ENCODE results near the gene TIMELESS. TPM values are rescaled to one million over a fixed set of nuclear protein-coding genes. Genes with fewer than 3 reads are reported as not detected.
"Not testable (repeated sequence)": the region's sequence is repeated elsewhere in the genome, so short reads cannot be mapped to it uniquely, and the experiment has no call there.

Gene TIMELESS
- total RNA-seq, 2 experiments from 2014 or later, result 64.1 to 65.8 TPM

- no peaks in the 10 kb centered on the region for H3K9me3 Mint-ChIP-seq (ENCODE audit: low read depth)
- H3K36me3 Mint-ChIP-seq, result no peaks in the 10 kb centered on the region
- no peak within 1 kb of the TSS for H3K27ac Mint-ChIP-seq
Observed at GRCh38 chr12:56454557-56454956, 5.3 kb upstream of the TIMELESS start, which contains the start of gene MIP. TSS of gene MIP (minus strand) at chr12:56454657. CDS start at chr12:56454613, 44 bp downstream.

GRCh38 chr12:56451147-56451546, 1.9 kb upstream of the TIMELESS start:
- ATAC-seq (no peak), DNase-seq (no peak)
- no peak overlapping the region for H3K27ac Mint-ChIP-seq
- H3K27me3 Mint-ChIP-seq, result no peaks in the 10 kb centered on the region
- CTCF ChIA-PET, result interaction anchor here (4.1 kb wide), 1 partner anchor 13 kb away, joined by 36 read pairs; no protein-coding TSS in a partner anchor
- no peaks in the 10 kb centered on the region for H3K9me3 Mint-ChIP-seq (ENCODE audit: low read depth)
- H3K36me3 Mint-ChIP-seq, result peaks cover 10% of the 10 kb centered on the region
- H3K4me1 Mint-ChIP-seq, result peaks cover 21% of the 10 kb centered on the region
- no peak overlapping the region for H3K4me3 Mint-ChIP-seq

More at GRCh38 chr12:56454557-56454956, 5.3 kb upstream of the TIMELESS start, which contains the start of gene MIP:
- H3K4me1 Mint-ChIP-seq, result peaks cover 7% of the 10 kb centered on the region
- ATAC-seq (no peak), DNase-seq (no peak)
- no peak within 1 kb of the TSS for H3K4me3 Mint-ChIP-seq
- CTCF ChIA-PET, result interaction anchor here (0.9 kb wide), 1 partner anchor 10 kb away, joined by 3 read pairs; no protein-coding TSS in a partner anchor
- H3K27me3 Mint-ChIP-seq, result no peaks in the 10 kb centered on the region

DNA sequence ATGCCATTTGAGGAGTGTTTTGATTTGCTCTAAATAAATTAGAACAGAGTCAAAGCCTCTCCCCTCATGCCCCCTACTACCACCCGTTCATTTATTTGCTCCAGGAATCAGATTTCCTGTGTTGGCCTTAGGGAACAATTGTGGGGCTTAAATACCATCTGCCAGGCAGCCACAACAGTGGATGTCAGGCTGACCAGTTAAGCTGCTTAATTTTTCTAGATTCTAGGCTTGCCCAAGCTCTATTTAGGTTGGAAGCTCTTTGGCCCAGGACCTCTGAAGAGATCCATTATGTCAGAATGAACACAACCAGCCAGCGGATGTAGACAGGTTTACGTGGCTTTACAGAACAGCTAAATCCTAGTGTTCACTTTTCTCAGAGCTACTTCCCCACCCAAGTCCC, 1.0 kb upstream of the TIMELESS start:
- H3K27me3 Mint-ChIP-seq, result no peaks in the 10 kb centered on the region
- H3K4me3 Mint-ChIP-seq, result no peak overlapping the region
- H3K27ac Mint-ChIP-seq, result no peak overlapping the region
- ATAC-seq, result no peak
- H3K36me3 Mint-ChIP-seq, result peaks cover 14% of the 10 kb centered on the region
- peaks cover 25% of the 10 kb centered on the region for H3K4me1 Mint-ChIP-seq
- H3K9me3 Mint-ChIP-seq (ENCODE audit: low read depth), result no peaks in the 10 kb centered on the region
- no peak for DNase-seq
- CTCF ChIA-PET, result interaction anchor here (1.5 to 4.1 kb wide), 3 partner anchors 13 to 192 kb away, joined by 4 to 36 read pairs (median 4); partner anchors contain the start of gene ANKRD52

GRCh38 chr12:56449622-56449984, 377 bp upstream of the TIMELESS start:
- Mint-ChIP-seq H3K4me1 (peaks cover 28% of the 10 kb centered on the region), H3K36me3 (peaks cover 18% of the 10 kb centered on the region), H3K27ac (peak overlapping the region; percentile 82), H3K9me3 (ENCODE audit: low read depth) (no peaks in the 10 kb centered on the region), H3K4me3 (peak overlapping the region; percentile 87), H3K27me3 (no peaks in the 10 kb centered on the region)
- ATAC-seq (no peak), DNase-seq (no peak)
- CTCF ChIA-PET, result interaction anchor here (0.6 to 4.1 kb wide), 11 partner anchors 12 to 260 kb away, joined by 3 to 36 read pairs (median 4); partner anchors contain the start of genes ANKRD52, SMARCC2, SPRYD4 and STAT2

DNA sequence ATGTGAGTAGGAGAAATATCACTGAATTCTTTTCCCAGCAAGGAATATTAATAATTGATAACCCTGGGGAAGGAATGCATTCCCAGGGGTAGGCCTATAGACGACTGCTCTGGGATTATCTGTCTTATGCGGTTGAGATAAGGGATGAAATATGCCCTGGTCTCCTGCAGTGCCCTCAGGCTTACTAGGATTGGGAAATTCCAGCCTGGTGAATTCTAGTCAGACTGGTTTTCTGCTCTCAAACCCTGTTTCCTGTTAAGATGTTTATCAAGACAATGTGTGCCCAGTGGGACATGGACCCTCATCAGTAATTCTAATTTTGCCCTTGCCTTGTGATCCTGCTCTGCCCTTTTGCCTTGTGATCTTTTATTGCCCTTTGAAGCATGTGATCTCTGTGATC, 6.0 kb downstream of the TIMELESS start:
- H3K4me3 Mint-ChIP-seq; CTCF ChIA-PET; ATAC-seq; H3K27ac Mint-ChIP-seq; DNase-seq; H3K9me3 Mint-ChIP-seq (ENCODE audit: low read depth); H3K27me3 Mint-ChIP-seq: not testable (repeated sequence)
- Mint-ChIP-seq H3K4me1 (peaks cover 32% of the 10 kb centered on the region), H3K36me3 (peaks cover 48% of the 10 kb centered on the region)

DNA sequence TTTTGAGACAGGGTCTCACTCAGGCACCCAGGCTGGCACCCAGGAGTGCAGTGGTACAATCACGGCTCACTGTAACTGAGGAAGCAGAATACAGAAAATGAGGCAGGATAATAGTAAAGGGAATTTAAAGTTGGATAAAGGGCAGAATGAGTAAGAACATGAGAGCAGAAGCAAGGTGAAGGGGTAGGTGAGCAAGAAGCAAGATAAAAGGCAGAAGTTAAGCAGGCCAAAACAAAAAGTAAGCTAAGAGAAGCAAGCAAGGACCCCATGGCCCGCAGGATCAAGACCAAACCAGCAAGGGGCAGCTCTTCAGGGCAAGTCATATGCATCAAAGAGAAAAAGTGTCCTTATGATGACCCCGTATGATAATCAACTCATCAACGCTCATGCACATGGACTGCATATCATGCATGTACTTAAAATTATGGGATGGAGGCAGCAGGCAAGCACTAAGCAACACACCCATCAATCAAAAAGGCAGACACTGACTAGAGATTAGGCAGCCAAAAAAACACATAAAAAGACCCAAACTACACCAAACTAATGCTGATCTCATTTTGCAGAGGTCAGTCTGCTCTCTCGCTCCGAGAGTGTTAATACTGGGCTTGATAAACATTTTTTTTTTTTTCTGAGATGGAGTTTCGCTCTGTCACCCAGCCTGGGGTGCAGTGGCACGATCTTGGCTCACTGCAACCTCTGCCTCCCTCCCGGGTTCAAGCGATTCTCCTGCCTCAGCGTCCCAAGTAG, 11.6 kb downstream of the TIMELESS start:
- Mint-ChIP-seq H3K27ac (no peak overlapping the region), H3K9me3 (ENCODE audit: low read depth) (no peaks in the 10 kb centered on the region), H3K4me3 (no peak overlapping the region), H3K27me3 (no peaks in the 10 kb centered on the region), H3K36me3 (peaks cover 34% of the 10 kb centered on the region), H3K4me1 (peaks cover 6% of the 10 kb centered on the region)
- no peak for DNase-seq
- ATAC-seq, result no peak
- CTCF ChIA-PET, result no interaction called here

- CTCF ChIA-PET, result no interaction called here
- Mint-ChIP-seq H3K27ac (no peak overlapping the region), H3K4me1 (peaks cover 2% of the 10 kb centered on the region), H3K4me3 (no peak overlapping the region), H3K27me3 (no peaks in the 10 kb centered on the region), H3K9me3 (ENCODE audit: low read depth) (no peaks in the 10 kb centered on the region), H3K36me3 (peaks cover 29% of the 10 kb centered on the region)
- ATAC-seq, result no peak
- DNase-seq, result no peak
Observed at GRCh38 chr12:56434828-56435227, 14.4 kb downstream of the TIMELESS start.

DNA sequence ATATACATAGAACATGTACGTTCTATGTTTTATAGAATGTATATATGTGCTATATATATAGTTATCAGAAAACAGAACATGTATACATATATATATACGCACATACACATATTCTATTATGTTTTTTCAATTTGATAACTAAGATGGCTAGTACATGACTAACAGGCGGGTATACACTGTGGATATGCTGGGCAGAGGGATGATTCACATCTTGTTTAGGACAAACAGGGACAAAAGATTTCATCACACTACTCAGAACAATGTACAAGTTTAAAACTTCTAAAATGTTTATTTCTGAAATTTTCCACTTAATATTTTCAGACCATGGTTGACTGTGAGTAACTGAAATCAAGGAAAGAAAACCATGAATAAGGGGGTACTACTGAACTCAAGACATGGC, 17.4 kb downstream of the TIMELESS start:
- Mint-ChIP-seq H3K36me3 (peaks cover 40% of the 10 kb centered on the region), H3K4me3 (no peak overlapping the region), H3K27ac (no peak overlapping the region), H3K9me3 (ENCODE audit: low read depth) (no peaks in the 10 kb centered on the region), H3K27me3 (no peaks in the 10 kb centered on the region), H3K4me1 (no peaks in the 10 kb centered on the region)
- CTCF ChIA-PET, result no interaction called here
- no peak for DNase-seq
- ATAC-seq, result no peak

- Mint-ChIP-seq H3K4me1 (no peaks in the 10 kb centered on the region), H3K9me3 (ENCODE audit: low read depth) (no peaks in the 10 kb centered on the region), H3K4me3 (no peak overlapping the region), H3K27ac (no peak overlapping the region), H3K27me3 (no peaks in the 10 kb centered on the region), H3K36me3 (peaks cover 40% of the 10 kb centered on the region)
- CTCF ChIA-PET, result no interaction called here
- no peak for ATAC-seq
- DNase-seq, result no peak
Observed at GRCh38 chr12:56431288-56431687, 17.9 kb downstream of the TIMELESS start.

DNA sequence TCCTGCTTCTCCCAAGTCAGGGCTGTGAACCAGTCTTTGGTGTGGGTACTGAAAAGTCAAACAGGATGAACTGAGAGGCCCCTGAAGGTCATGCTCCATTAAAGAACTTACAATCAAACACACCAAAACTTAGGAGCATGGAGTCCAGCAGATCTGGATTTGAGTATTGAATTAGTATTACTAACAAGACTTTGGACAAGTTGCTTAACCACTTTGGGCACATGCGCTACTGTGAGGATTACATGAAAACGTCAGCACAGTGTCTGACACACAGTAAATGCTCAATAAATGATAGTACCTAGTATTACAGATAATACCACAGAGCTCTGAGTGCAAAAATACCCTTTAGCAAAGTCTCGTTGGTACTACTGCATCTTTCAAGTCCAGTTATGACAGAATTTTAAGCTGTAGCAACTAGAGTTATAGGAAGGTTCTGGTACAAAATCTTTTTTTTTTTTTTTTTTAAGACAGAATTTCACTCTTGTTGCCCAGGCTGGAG, 23.2 kb downstream of the TIMELESS start:
- H3K36me3 Mint-ChIP-seq, result peaks cover 44% of the 10 kb centered on the region

GRCh38 chr12:56425193-56425592, 24.0 kb downstream of the TIMELESS start:
- peaks cover 46% of the 10 kb centered on the region for H3K36me3 Mint-ChIP-seq
- CTCF ChIA-PET, result interaction anchor here (0.9 to 1.4 kb wide), 2 partner anchors 11 to 39 kb away, joined by 3 read pairs; no protein-coding TSS in a partner anchor
- H3K27ac Mint-ChIP-seq, result no peak overlapping the region
- H3K27me3 Mint-ChIP-seq, result no peaks in the 10 kb centered on the region
- DNase-seq (no peak), ATAC-seq (no peak)
- peaks cover 2% of the 10 kb centered on the region for H3K4me1 Mint-ChIP-seq
- no peaks in the 10 kb centered on the region for H3K9me3 Mint-ChIP-seq (ENCODE audit: low read depth)
- H3K4me3 Mint-ChIP-seq, result no peak overlapping the region

More for the DNA sequence above, 23.2 kb downstream of the TIMELESS start:
- Mint-ChIP-seq H3K27me3 (no peaks in the 10 kb centered on the region), H3K9me3 (ENCODE audit: low read depth) (no peaks in the 10 kb centered on the region), H3K4me3 (no peak overlapping the region), H3K27ac (no peak overlapping the region), H3K4me1 (peaks cover 2% of the 10 kb centered on the region)
- CTCF ChIA-PET, result interaction anchor here (0.7 to 1.4 kb wide), 3 partner anchors 10 to 77 kb away, joined by 3 read pairs; no protein-coding TSS in a partner anchor
- no peak for ATAC-seq
- no peak for DNase-seq

DNA sequence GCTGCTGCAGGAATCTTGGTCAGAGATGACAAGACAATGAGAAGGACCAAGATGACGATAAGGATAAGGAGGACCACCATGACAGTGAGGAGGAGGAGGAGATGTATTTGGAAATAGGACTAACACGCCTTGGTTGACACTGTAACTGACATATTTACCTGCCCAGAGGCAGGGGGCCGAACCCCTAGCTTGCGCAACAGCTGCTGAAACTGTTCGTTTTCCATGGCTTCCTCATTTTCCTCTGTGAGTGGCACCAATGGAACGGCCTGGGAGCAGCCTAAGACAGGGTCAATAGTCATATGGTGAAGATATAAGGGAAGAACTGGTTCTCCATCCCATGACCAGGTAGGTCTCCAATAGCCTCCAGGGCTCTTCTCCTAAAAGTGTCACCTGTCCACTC, 28.8 kb downstream of the TIMELESS start:
- DNase-seq (no peak), ATAC-seq (no peak)
- H3K9me3 Mint-ChIP-seq (ENCODE audit: low read depth), result no peaks in the 10 kb centered on the region
- H3K27me3 Mint-ChIP-seq, result no peaks in the 10 kb centered on the region
- peaks cover 48% of the 10 kb centered on the region for H3K36me3 Mint-ChIP-seq
- H3K27ac Mint-ChIP-seq, result no peak overlapping the region
- peaks cover 2% of the 10 kb centered on the region for H3K4me1 Mint-ChIP-seq
- CTCF ChIA-PET, result no interaction called here
- H3K4me3 Mint-ChIP-seq, result no peak overlapping the region

GRCh38 chr12:56417739-56418138, 31.5 kb downstream of the TIMELESS start:
- H3K27ac Mint-ChIP-seq, result no peak overlapping the region
- no peak overlapping the region for H3K4me3 Mint-ChIP-seq
- no peak for DNase-seq
- H3K9me3 Mint-ChIP-seq (ENCODE audit: low read depth), result no peaks in the 10 kb centered on the region
- peaks cover 42% of the 10 kb centered on the region for H3K36me3 Mint-ChIP-seq
- CTCF ChIA-PET, result interaction anchor here (1.5 kb wide), 1 partner anchor 47 kb away, joined by 4 read pairs; no protein-coding TSS in a partner anchor
- H3K4me1 Mint-ChIP-seq, result no peaks in the 10 kb centered on the region
- no peak for ATAC-seq
- no peaks in the 10 kb centered on the region for H3K27me3 Mint-ChIP-seq

DNA sequence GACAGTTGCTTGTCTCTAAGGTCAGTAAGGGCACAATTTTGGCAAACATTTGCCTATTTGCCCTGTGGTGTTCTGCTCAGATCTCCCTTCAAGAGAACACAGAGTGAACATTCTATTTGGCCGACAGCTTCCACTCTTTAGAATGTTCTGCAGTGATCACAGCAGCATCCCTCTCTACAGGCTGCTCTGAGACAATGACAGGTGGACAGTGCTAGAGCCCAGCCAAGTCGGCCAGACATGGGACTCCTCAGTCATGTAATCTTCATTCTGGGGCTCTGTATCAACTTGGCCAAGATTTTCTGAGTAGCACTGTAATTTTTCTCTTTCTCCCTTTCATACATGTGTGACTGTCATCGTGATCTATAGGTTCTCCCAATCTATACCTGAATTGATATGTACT, 34.8 kb downstream of the TIMELESS start:
- CTCF ChIA-PET, result interaction anchor here (0.7 kb wide), 1 partner anchor 267 kb away, joined by 3 read pairs; no protein-coding TSS in a partner anchor
- ATAC-seq, result no peak

More for the DNA sequence above, 34.8 kb downstream of the TIMELESS start:
- H3K36me3 Mint-ChIP-seq, result peaks cover 21% of the 10 kb centered on the region
- no peaks in the 10 kb centered on the region for H3K27me3 Mint-ChIP-seq
- H3K4me3 Mint-ChIP-seq, result no peak overlapping the region
- no peaks in the 10 kb centered on the region for H3K9me3 Mint-ChIP-seq (ENCODE audit: low read depth)
- no peaks in the 10 kb centered on the region for H3K4me1 Mint-ChIP-seq
- H3K27ac Mint-ChIP-seq, result no peak overlapping the region
- no peak for DNase-seq
